Esophagus squamous epithelium (tissue), 4 donors: Measurements from ENCODE around the gene TUBA4A.

Experiments
- CTCF ChIP-seq, 6 experiments: fragments of 450-650 bp in 4 of 6; fragments of 200-600 bp in 2 of 6; sonication (generic) in 2 of 6; IDR thresholded peaks; one replicate each; pipeline ENCODE4 v1.5.1; 2016 to 2019; ENCODE audit warnings: antibody characterized with exemption in 6 of 6, mild to moderate bottlenecking in 4 of 6, moderate library complexity in 4 of 6
- POLR2A ChIP-seq, 4 donors: fragments of 450-650 bp; IDR thresholded peaks; one replicate each; pipeline ENCODE4 v1.6.1; 2017; ENCODE audit warnings: antibody characterized with exemption in 4 of 4, mild to moderate bottlenecking in 4 of 4, moderate library complexity in 3 of 4

GRCh38 chr2:219250049-219250781, 3.5 kb downstream of the TUBA4A start:
- no peak for TF ChIP-seq CTCF (IDR thresholded peaks at IDR 0.05)
- no peak for TF ChIP-seq POLR2A (IDR thresholded peaks at IDR 0.05)
